ENCODE data around the gene NAGS. TPM values are rescaled to one million over a fixed set of nuclear protein-coding genes. Genes with fewer than 3 reads are reported as not detected.
"Not testable (repeated sequence)": the region's sequence is repeated elsewhere in the genome, so short reads cannot be mapped to it uniquely, and the experiment has no call there.

Gene NAGS
- total RNA-seq, 2 experiments from 2014 or later, result 1.5 TPM

DNA sequence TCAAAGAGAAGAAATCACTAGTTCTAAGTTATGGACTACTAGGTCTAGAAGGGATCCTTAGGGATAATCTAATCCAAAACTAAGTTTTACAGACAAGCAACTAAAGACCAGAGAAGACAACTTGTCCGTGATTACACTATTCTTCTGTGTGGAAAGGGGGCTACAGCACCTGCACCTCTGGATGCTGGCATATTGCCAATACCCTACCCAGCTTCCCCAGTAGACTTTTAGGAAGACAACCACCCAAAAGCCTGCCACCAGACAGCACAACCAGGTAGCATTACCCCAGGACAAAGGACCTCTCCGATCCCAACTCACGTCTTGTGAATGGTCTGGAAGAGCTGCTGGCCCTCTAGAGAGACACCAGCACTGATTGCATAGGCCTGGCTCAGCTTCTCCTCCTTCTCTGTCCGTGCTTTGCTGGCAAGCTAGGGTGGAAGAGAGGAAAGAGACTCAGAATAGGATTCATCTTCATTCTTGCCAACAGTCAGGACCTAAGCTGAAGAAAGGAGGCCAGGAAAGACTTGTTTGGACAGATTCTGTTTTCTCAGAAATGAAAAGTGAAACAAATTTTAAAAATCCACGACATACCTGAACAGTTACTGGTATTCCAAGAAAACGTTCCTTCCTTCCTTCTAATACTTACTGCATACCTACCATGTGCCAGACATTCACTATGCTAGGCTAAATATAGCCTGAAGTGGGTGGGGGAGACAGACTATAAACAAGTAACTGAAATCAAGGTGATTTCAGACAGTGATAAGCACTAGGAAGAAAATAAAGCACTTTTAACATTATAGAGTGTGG is 35.6 kb downstream of the NAGS start:
- Mint-ChIP-seq H3K36me3 (ENCODE audit: low read depth) (peaks cover 40% of the 10 kb centered on the region), H3K27ac (peak overlapping the region; percentile 55), H3K4me3 (peak overlapping the region; percentile 9), H3K27me3 (no peaks in the 10 kb centered on the region), H3K9me3 (no peaks in the 10 kb centered on the region), H3K4me1 (peaks cover 32% of the 10 kb centered on the region)
- ChIA-PET CTCF (interaction anchor here (0.7 to 2.1 kb wide), 7 partner anchors 28 to 160 kb away, joined by 3 to 5 read pairs (median 3); partner anchors contain the start of gene PPY), POLR2A (interaction anchor here (0.8 kb wide), 2 partner anchors 10 to 26 kb away, joined by 3 read pairs; partner anchors contain the start of gene LSM12)
- DNase-seq, result no peak

GRCh38 chr17:44043272-44043696 is 38.9 kb downstream of the NAGS start:
- Mint-ChIP-seq H3K27ac (peak overlapping the region; percentile 34), H3K4me3 (no peak overlapping the region), H3K9me3 (no peaks in the 10 kb centered on the region), H3K4me1 (peaks cover 34% of the 10 kb centered on the region), H3K27me3 (no peaks in the 10 kb centered on the region), H3K36me3 (ENCODE audit: low read depth) (peaks cover 37% of the 10 kb centered on the region)
- no peak for DNase-seq
- CTCF ChIA-PET, result interaction anchor here (0.6 to 4.4 kb wide), 9 partner anchors 22 to 136 kb away, joined by 3 to 55 read pairs (median 4); partner anchors contain the start of genes HDAC5, MPP2 and PPY
- POLR2A ChIA-PET, result interaction anchor here (1.4 to 1.5 kb wide), 2 partner anchors 10 to 23 kb away, joined by 5 read pairs; partner anchors contain the start of gene LSM12

DNA sequence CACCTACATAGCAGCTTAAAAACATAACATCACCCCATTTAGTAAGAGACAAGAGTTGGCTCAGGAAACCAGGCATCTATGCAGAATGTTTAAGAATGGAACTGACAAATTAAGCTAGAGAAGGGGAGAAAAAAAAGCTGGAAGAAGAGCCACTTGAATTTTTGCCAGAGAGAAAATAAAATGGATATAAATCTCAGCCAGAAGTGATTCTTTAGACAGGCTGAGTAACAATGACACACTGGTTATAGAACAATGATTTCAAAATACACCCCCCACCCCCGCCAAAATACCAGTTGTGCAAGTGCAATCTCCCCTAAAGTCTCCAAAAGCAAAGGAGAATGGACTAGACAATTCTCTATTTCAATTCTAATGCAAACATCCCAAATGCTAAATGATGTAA is 39.6 kb downstream of the NAGS start:
- Mint-ChIP-seq H3K9me3 (no peaks in the 10 kb centered on the region), H3K4me3 (no peak overlapping the region), H3K27me3 (no peaks in the 10 kb centered on the region), H3K4me1 (peaks cover 35% of the 10 kb centered on the region), H3K36me3 (ENCODE audit: low read depth) (peaks cover 36% of the 10 kb centered on the region), H3K27ac (no peak overlapping the region)
- POLR2A ChIA-PET, result interaction anchor here (1.4 kb wide), 1 partner anchor 22 kb away, joined by 5 read pairs; the partner anchor contains the start of gene LSM12
- CTCF ChIA-PET, result interaction anchor here (0.6 to 4.4 kb wide), 10 partner anchors 12 to 206 kb away, joined by 3 to 55 read pairs (median 4); partner anchors contain the start of gene PPY
- DNase-seq, result no peak

GRCh38 chr17:44045486-44045885 is 41.1 kb downstream of the NAGS start:
- ChIA-PET POLR2A (no interaction called here), CTCF (interaction anchor here (0.7 to 1.6 kb wide), 4 partner anchors 49 to 163 kb away, joined by 3 to 4 read pairs (median 3); no protein-coding TSS in a partner anchor)
- Mint-ChIP-seq H3K4me3 (no peak overlapping the region), H3K27me3 (no peaks in the 10 kb centered on the region), H3K4me1 (peaks cover 25% of the 10 kb centered on the region), H3K27ac (no peak overlapping the region), H3K9me3 (no peaks in the 10 kb centered on the region), H3K36me3 (ENCODE audit: low read depth) (peaks cover 31% of the 10 kb centered on the region)
- DNase-seq, result no peak

GRCh38 chr17:44046893-44047292 is 42.5 kb downstream of the NAGS start:
- H3K4me1 Mint-ChIP-seq, result peaks cover 15% of the 10 kb centered on the region
- H3K27ac Mint-ChIP-seq, result not testable (repeated sequence)

GRCh38 chr17:44049294-44050060 is 45.1 kb downstream of the NAGS start:
- H3K27ac Mint-ChIP-seq, result no peak overlapping the region
- POLR2A ChIA-PET, result no interaction called here
- H3K27me3 Mint-ChIP-seq, result no peaks in the 10 kb centered on the region
- no peaks in the 10 kb centered on the region for H3K9me3 Mint-ChIP-seq
- DNase-seq, result no peak
- peaks cover 5% of the 10 kb centered on the region for H3K4me1 Mint-ChIP-seq
- CTCF ChIA-PET, result interaction anchor here (1.6 kb wide), 1 partner anchor 8 kb away, joined by 4 read pairs; no protein-coding TSS in a partner anchor
- peaks cover 46% of the 10 kb centered on the region for H3K36me3 Mint-ChIP-seq (ENCODE audit: low read depth)
- no peak overlapping the region for H3K4me3 Mint-ChIP-seq

More at GRCh38 chr17:44046893-44047292, 42.5 kb downstream of the NAGS start:
- H3K9me3 Mint-ChIP-seq, POLR2A ChIA-PET, CTCF ChIA-PET, H3K4me3 Mint-ChIP-seq, H3K27me3 Mint-ChIP-seq, DNase-seq: not testable (repeated sequence)
- peaks cover 30% of the 10 kb centered on the region for H3K36me3 Mint-ChIP-seq (ENCODE audit: low read depth)

DNA sequence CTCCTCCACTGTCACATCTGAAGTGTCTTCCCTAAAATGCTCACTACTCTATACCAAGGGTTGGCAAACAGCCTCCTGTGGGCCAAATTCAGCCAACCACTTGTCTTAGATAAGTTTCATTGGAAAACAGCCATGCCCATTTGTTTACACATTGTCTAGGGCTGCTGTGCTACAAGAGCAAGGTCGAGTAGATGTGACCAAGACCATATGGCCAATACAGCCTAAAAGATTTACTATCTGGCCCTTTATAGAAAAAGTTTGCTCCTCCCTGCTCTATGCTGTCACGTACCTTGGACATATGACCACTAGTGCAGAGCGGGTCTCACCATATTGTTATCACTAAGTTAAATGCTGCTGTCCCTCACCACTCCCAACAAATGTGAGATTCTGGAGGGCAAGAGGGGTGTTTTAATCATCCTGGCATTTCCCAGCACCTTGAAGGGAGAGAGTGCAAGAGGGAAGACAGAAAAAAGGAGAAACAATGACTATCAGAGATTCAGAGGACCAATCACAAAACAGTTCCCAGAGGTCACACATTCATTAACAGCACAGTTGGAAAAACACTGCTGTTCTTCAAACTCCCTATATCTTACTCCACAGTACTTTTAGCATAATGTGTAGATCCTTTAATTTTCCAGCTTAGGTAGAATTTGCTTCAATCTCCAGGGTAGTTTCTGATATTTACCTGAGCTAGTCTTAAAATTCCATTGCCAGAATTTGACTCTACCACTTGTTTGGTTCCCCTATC is 48.9 kb downstream of the NAGS start:
- Mint-ChIP-seq H3K4me3 (no peak overlapping the region), H3K27me3 (no peaks in the 10 kb centered on the region), H3K27ac (no peak overlapping the region), H3K4me1 (peaks cover 3% of the 10 kb centered on the region), H3K36me3 (ENCODE audit: low read depth) (peaks cover 42% of the 10 kb centered on the region), H3K9me3 (no peaks in the 10 kb centered on the region)
- DNase-seq, result no peak
- POLR2A ChIA-PET, result no interaction called here
- CTCF ChIA-PET, result no interaction called here

Other genes with a start within 250 kb of the NAGS start
- gene SOST, start 245.8 kb upstream of the NAGS start, total RNA-seq, result not detected
- 1 to 10 TPM; 8.3 to 8.6 TPM for gene DUSP3, start 225.6 kb upstream of the NAGS start, total RNA-seq
- gene CFAP97D1, start 224.2 kb upstream of the NAGS start, total RNA-seq, result not detected
- gene MPP3, start 171.5 kb upstream of the NAGS start, total RNA-seq, result not detected
- not detected for gene CD300LG, start 157.4 kb upstream of the NAGS start, total RNA-seq
- gene MPP2, start 97.1 kb upstream of the NAGS start, total RNA-seq, result under 1 TPM; 0.48 to 0.65 TPM
- not detected for gene PPY, start 62.1 kb upstream of the NAGS start, total RNA-seq
- gene PYY, start 50.7 kb upstream of the NAGS start, total RNA-seq, result not detected
- 10 to 100 TPM; 32.2 to 35.5 TPM for gene TMEM101, start 10.3 kb downstream of the NAGS start, total RNA-seq
- 10 to 100 TPM; 61.1 to 62.8 TPM for gene LSM12, start 62.0 kb downstream of the NAGS start, total RNA-seq
- gene G6PC3, start 66.1 kb downstream of the NAGS start, total RNA-seq, result 10 to 100 TPM; 19.3 to 19.9 TPM
- 10 to 100 TPM; 42.2 to 42.7 TPM for gene HDAC5, start 119.0 kb downstream of the NAGS start, total RNA-seq
- 10 to 100 TPM; 13.4 to 13.5 TPM for gene HROB, start 137.3 kb downstream of the NAGS start, total RNA-seq
- gene ASB16, start 166.1 kb downstream of the NAGS start, total RNA-seq, result under 1 TPM in 1 of 2 experiments, not detected in 1; 0.38 TPM
- 10 to 100 TPM; 42.2 to 42.7 TPM for gene TMUB2, start 182.3 kb downstream of the NAGS start, total RNA-seq
- 100 to 1,000 TPM; 106 to 107 TPM for gene ATXN7L3, start 195.3 kb downstream of the NAGS start, total RNA-seq
- 100 to 1,000 TPM; 107 to 110 TPM for gene UBTF, start 215.1 kb downstream of the NAGS start, total RNA-seq

All from activated CD4-positive, alpha-beta memory T cell treated with anti-CD3 and anti-CD28 coated beads, Interleukin-2, amount 10 ng/mL, durations not matched to agents 7 days and 5 days (primary cell).